ENCODE results near the gene COL27A1.

Gene COL27A1

GRCh38 chr9:114335745-114336144, 180.4 kb downstream of the COL27A1 start:
- ChIA-PET CTCF (no interaction called here), POLR2A (no interaction called here)
- no peak overlapping the region for H3K4me3 ChIP-seq (ENCODE audit: low read depth, low read length)
- no peak for DNase-seq (ENCODE audit: low read depth, low spot score)
- TF ChIP-seq, protein P1, sequence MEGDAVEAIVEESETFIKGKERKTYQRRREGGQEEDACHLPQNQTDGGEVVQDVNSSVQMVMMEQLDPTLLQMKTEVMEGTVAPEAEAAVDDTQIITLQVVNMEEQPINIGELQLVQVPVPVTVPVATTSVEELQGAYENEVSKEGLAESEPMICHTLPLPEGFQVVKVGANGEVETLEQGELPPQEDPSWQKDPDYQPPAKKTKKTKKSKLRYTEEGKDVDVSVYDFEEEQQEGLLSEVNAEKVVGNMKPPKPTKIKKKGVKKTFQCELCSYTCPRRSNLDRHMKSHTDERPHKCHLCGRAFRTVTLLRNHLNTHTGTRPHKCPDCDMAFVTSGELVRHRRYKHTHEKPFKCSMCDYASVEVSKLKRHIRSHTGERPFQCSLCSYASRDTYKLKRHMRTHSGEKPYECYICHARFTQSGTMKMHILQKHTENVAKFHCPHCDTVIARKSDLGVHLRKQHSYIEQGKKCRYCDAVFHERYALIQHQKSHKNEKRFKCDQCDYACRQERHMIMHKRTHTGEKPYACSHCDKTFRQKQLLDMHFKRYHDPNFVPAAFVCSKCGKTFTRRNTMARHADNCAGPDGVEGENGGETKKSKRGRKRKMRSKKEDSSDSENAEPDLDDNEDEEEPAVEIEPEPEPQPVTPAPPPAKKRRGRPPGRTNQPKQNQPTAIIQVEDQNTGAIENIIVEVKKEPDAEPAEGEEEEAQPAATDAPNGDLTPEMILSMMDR (IDR thresholded peaks at IDR 0.05; ENCODE audit: insufficient read depth, low read length, missing control alignments) = no peak

GRCh38 chr9:114336157-114336556, 180.8 kb downstream of the COL27A1 start:
- no peak for DNase-seq (ENCODE audit: low read depth, low spot score)
- CTCF ChIA-PET = interaction anchor here (1.4 kb wide), 1 partner anchor 29 kb away, joined by 3 read pairs; no protein-coding TSS in a partner anchor
- no peak overlapping the region for H3K4me3 ChIP-seq (ENCODE audit: low read depth, low read length)
- TF ChIP-seq, protein P1 (IDR thresholded peaks at IDR 0.05; ENCODE audit: insufficient read depth, low read length, missing control alignments) = no peak
- POLR2A ChIA-PET = no interaction called here

GRCh38 chr9:114336699-114337395, 181.5 kb downstream of the COL27A1 start:
- CTCF ChIA-PET = interaction anchor here (1.4 to 4.5 kb wide), 2 partner anchors 12 to 28 kb away, joined by 3 to 35 read pairs; no protein-coding TSS in a partner anchor
- POLR2A ChIA-PET = no interaction called here
- DNase-seq (ENCODE audit: low read depth, low spot score) = no peak
- TF ChIP-seq, protein P1 (IDR thresholded peaks at IDR 0.05; ENCODE audit: insufficient read depth, low read length, missing control alignments) = no peak
- H3K4me3 ChIP-seq (ENCODE audit: low read depth, low read length) = no peak overlapping the region

GRCh38 chr9:114338187-114338586, 182.8 kb downstream of the COL27A1 start:
- POLR2A ChIA-PET = no interaction called here
- no peak overlapping the region for H3K4me3 ChIP-seq (ENCODE audit: low read depth, low read length)
- no peak for DNase-seq (ENCODE audit: low read depth, low spot score)
- CTCF ChIA-PET = interaction anchor here (0.8 to 4.5 kb wide), 10 partner anchors 11 to 255 kb away, joined by 3 to 35 read pairs (median 6); partner anchors contain the start of gene AKNA
- TF ChIP-seq, protein P1 (IDR thresholded peaks at IDR 0.05; ENCODE audit: insufficient read depth, low read length, missing control alignments) = no peak

GRCh38 chr9:114339130-114339908, 184.0 kb downstream of the COL27A1 start:
- POLR2A ChIA-PET = no interaction called here
- TF ChIP-seq, protein P1 (IDR thresholded peaks at IDR 0.05; ENCODE audit: insufficient read depth, low read length, missing control alignments) = peak; percentile 88
- no peak overlapping the region for H3K4me3 ChIP-seq (ENCODE audit: low read depth, low read length)
- no peak for DNase-seq (ENCODE audit: low read depth, low spot score)
- CTCF ChIA-PET = interaction anchor here (0.7 to 4.5 kb wide), 19 partner anchors 10 to 314 kb away, joined by 3 to 35 read pairs (median 4); partner anchors contain the start of gene AKNA
